Liver (tissue), 3 donors: ENCODE data around the gene INTS12.

Source experiments
- GABPA ChIP-seq, 2 donors: IDR thresholded peaks in 1 of 2; conservative IDR thresholded peaks in 1 of 2; 2 replicates each; pipeline ENCODE4 v1.6.1; 2016; ENCODE audit warnings: antibody characterized with exemption in 2 of 2, mild to moderate bottlenecking in 1 of 2, moderate library complexity in 1 of 2
- HNF4G ChIP-seq: IDR thresholded peaks from 2 replicates; pipeline ENCODE4 v1.6.1; 2016; ENCODE audit warnings: antibody characterized with exemption
- RAD21 ChIP-seq, 2 donors: IDR thresholded peaks; 2 replicates each; pipeline ENCODE4 v1.6.1; 2016; ENCODE audit warnings: antibody characterized with exemption in 2 of 2, mild to moderate bottlenecking in 2 of 2
- SP1 ChIP-seq: IDR thresholded peaks from 2 replicates; pipeline ENCODE4 v1.6.1; 2018; ENCODE audit warnings: antibody characterized with exemption, mild to moderate bottlenecking
- TF ChIP-seq, protein P1 (sequence below): fragments of 150-350 bp; IDR thresholded peaks from 2 replicates; pipeline ENCODE4 v1.5.1; 2017; ENCODE audit warnings: improper control_type of control experiment, low read depth, low read length; ENCODE audit not compliant: missing input control
- TF ChIP-seq, protein P2 (sequence below): IDR thresholded peaks from 2 replicates; pipeline ENCODE4 v1.6.1; 2016; ENCODE audit warnings: antibody characterized with exemption
- TF ChIP-seq, protein P3 (sequence below): IDR thresholded peaks from 2 replicates; pipeline ENCODE4 v1.6.1; 2016; ENCODE audit warnings: antibody characterized with exemption, mild to moderate bottlenecking
- donor health status: healthy.
- donor health status: healthy.

DNA sequence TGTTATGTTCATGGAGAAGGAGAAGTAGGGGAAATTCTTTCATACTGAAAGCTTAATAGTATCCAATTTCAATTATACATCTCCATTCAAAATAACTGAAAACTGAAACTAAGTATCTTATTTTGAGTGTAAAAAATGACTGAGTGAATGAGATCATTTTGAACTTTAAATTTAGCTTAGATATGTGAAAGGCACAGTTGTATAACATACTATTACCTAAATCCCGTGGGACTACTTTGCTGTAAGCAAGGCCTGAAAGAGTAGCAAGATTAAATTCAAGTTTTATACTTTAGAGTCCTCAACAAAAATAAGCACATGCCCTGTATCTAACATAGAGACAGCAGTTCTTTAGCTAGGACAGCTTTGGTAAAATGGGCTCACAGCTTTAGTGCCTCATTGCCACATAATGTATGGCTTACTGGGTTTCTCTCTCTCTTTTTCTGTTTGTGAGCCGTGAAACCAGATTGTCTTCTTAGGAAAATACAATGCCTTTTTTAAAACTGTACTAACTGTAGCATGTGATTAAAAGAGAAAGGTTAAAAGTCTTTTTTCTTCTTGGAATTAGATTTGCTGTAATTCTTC, 43.3 kb upstream of the INTS12 start:
- TF ChIP-seq, protein P1, sequence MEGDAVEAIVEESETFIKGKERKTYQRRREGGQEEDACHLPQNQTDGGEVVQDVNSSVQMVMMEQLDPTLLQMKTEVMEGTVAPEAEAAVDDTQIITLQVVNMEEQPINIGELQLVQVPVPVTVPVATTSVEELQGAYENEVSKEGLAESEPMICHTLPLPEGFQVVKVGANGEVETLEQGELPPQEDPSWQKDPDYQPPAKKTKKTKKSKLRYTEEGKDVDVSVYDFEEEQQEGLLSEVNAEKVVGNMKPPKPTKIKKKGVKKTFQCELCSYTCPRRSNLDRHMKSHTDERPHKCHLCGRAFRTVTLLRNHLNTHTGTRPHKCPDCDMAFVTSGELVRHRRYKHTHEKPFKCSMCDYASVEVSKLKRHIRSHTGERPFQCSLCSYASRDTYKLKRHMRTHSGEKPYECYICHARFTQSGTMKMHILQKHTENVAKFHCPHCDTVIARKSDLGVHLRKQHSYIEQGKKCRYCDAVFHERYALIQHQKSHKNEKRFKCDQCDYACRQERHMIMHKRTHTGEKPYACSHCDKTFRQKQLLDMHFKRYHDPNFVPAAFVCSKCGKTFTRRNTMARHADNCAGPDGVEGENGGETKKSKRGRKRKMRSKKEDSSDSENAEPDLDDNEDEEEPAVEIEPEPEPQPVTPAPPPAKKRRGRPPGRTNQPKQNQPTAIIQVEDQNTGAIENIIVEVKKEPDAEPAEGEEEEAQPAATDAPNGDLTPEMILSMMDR: no peak
- TF ChIP-seq SP1: no peak
- no peak for TF ChIP-seq RAD21 (IDR thresholded peaks at IDR 0.05)
- TF ChIP-seq, protein P2, sequence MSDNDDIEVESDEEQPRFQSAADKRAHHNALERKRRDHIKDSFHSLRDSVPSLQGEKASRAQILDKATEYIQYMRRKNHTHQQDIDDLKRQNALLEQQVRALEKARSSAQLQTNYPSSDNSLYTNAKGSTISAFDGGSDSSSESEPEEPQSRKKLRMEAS: no peak
- TF ChIP-seq, protein P3, sequence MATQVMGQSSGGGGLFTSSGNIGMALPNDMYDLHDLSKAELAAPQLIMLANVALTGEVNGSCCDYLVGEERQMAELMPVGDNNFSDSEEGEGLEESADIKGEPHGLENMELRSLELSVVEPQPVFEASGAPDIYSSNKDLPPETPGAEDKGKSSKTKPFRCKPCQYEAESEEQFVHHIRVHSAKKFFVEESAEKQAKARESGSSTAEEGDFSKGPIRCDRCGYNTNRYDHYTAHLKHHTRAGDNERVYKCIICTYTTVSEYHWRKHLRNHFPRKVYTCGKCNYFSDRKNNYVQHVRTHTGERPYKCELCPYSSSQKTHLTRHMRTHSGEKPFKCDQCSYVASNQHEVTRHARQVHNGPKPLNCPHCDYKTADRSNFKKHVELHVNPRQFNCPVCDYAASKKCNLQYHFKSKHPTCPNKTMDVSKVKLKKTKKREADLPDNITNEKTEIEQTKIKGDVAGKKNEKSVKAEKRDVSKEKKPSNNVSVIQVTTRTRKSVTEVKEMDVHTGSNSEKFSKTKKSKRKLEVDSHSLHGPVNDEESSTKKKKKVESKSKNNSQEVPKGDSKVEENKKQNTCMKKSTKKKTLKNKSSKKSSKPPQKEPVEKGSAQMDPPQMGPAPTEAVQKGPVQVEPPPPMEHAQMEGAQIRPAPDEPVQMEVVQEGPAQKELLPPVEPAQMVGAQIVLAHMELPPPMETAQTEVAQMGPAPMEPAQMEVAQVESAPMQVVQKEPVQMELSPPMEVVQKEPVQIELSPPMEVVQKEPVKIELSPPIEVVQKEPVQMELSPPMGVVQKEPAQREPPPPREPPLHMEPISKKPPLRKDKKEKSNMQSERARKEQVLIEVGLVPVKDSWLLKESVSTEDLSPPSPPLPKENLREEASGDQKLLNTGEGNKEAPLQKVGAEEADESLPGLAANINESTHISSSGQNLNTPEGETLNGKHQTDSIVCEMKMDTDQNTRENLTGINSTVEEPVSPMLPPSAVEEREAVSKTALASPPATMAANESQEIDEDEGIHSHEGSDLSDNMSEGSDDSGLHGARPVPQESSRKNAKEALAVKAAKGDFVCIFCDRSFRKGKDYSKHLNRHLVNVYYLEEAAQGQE: no peak
- no peak for TF ChIP-seq HNF4G
- no peak for TF ChIP-seq GABPA (IDR thresholded peaks at IDR 0.05 in 1 of 2, conservative IDR thresholded peaks at IDR 0.05 in 1 of 2)
